IMR-90 (cell line): ENCODE results near the gene STX7. TPM values are rescaled to one million over a fixed set of nuclear protein-coding genes. Genes with fewer than 3 reads are reported as not detected.

Experiments
- ATAC-seq: fragments of 200-7000 bp; cut with Tn5 transposase; 2 replicates; pipeline ENCODE4 v1.9.1; 2020; ENCODE audit warnings: low read depth, mild to moderate bottlenecking, moderate library complexity
- BruUV-seq: library from RNA; stranded (reverse); fragments of 400-500 nt; replicated peaks from 2 replicates; lab custom pipeline; 2021; lab: Mats Ljungman, UMichigan
- CTCF ChIA-PET: fragments of 300-600 bp; formaldehyde crosslinking; extraction: SDS; loops from one replicate; lab custom pipeline; 2021; ENCODE audit warnings: antibody characterized with exemption; lab: Yijun Ruan, JAX
- POLR2A ChIA-PET: fragments of 300-600 bp; sonication (Branson Sonifier 250); formaldehyde crosslinking; loops from one replicate; lab custom pipeline; 2022; ENCODE audit warnings: antibody characterized with exemption; ENCODE audit not compliant: unreplicated experiment; lab: Charles Lee
- DNase-seq: peaks from one replicate; pipeline ENCODE4 v3.0.0; 2013
- H2AFZ ChIP-seq: replicated peaks from 2 replicates; pipeline ENCODE3; 2013; ENCODE audit warnings: low read length, mild to moderate bottlenecking; ENCODE audit not compliant: poor library complexity
- H2AK5ac ChIP-seq: 2 replicates; pipeline ENCODE4 v1.6.1; 2013; ENCODE audit warnings: low read depth, low read length, inconsistent platforms
- H2AK9ac ChIP-seq: replicated peaks from 2 replicates; pipeline ENCODE3; 2013; ENCODE audit warnings: mild to moderate bottlenecking, low read depth, low read length, moderate library complexity; ENCODE audit not compliant: poor library complexity
- H2BK120ac ChIP-seq: 2 replicates; pipeline ENCODE4 v1.6.1; 2013; ENCODE audit warnings: low read depth, low read length, inconsistent platforms
- H2BK15ac ChIP-seq: 3 replicates; pipeline ENCODE4 v1.6.1; 2013; ENCODE audit warnings: low read depth, low read length, inconsistent platforms
- H2BK20ac ChIP-seq: 2 replicates; pipeline ENCODE4 v1.6.1; 2013; ENCODE audit warnings: low read depth, mild to moderate bottlenecking, inconsistent platforms, low read length, moderate library complexity
- H2BK5ac ChIP-seq: 2 replicates; pipeline ENCODE4 v1.6.1; 2013; ENCODE audit warnings: mild to moderate bottlenecking, low read depth, low read length, inconsistent platforms; ENCODE audit not compliant: poor library complexity, severe bottlenecking
- H3K14ac ChIP-seq: replicated peaks from 2 replicates; pipeline ENCODE4 v1.6.1; 2013; ENCODE audit warnings: low read depth, low read length, inconsistent platforms
- H3K18ac ChIP-seq: 2 replicates; pipeline ENCODE4 v1.6.1; 2013; ENCODE audit warnings: low read depth, low read length, control low read depth
- H3K23ac ChIP-seq: 2 replicates; pipeline ENCODE4 v1.6.1; 2013; ENCODE audit warnings: low read depth, low read length, inconsistent platforms
- H3K27ac ChIP-seq: 2 replicates; pipeline ENCODE4 v1.5.1; 2013; ENCODE audit warnings: mild to moderate bottlenecking, control low read depth, low read length; ENCODE audit not compliant: insufficient read depth
- H3K27me3 ChIP-seq: 2 replicates; pipeline ENCODE4 v1.6.1; 2013; ENCODE audit warnings: low read length; ENCODE audit not compliant: control insufficient read depth, insufficient read depth
- H3K36me3 ChIP-seq: 2 replicates; pipeline ENCODE4 v1.6.1; 2013; ENCODE audit warnings: low read length, mixed read lengths; ENCODE audit not compliant: control insufficient read depth, insufficient read depth
- H3K4ac ChIP-seq: 2 replicates; pipeline ENCODE4 v1.6.1; 2013; ENCODE audit warnings: low read depth, low read length, inconsistent platforms
- H3K4me1 ChIP-seq: 2 replicates; pipeline ENCODE4 v1.6.1; 2013; ENCODE audit warnings: low read length, mixed read lengths; ENCODE audit not compliant: control insufficient read depth, insufficient read depth
- H3K4me2 ChIP-seq: 2 replicates; pipeline ENCODE4 v1.6.1; 2013; ENCODE audit warnings: low read depth, mild to moderate bottlenecking, control low read depth, low read length, moderate library complexity
- H3K4me3 ChIP-seq: 2 replicates; pipeline ENCODE4 v1.5.1; 2013; ENCODE audit warnings: low read depth, mild to moderate bottlenecking, control low read depth, low read length, moderate library complexity; ENCODE audit not compliant: insufficient read depth
- H3K56ac ChIP-seq: 2 replicates; pipeline ENCODE4 v1.6.1; 2013; ENCODE audit warnings: low read length, inconsistent platforms; ENCODE audit not compliant: insufficient read depth; ENCODE audit errors: extremely low read depth
- H3K79me1 ChIP-seq, 2 experiments: 2 replicates each; pipeline ENCODE4 v1.6.1; 2013; ENCODE audit warnings: low read length in 2 of 2, inconsistent platforms in 1 of 2, low read depth in 1 of 2
- H3K9ac ChIP-seq: 2 replicates; pipeline ENCODE4 v1.6.1; 2013; ENCODE audit warnings: low read depth, low read length, control low read depth
- H3K9me1 ChIP-seq: 2 replicates; pipeline ENCODE4 v1.6.1; 2013; ENCODE audit warnings: low read length, inconsistent platforms; ENCODE audit not compliant: insufficient read depth
- H3K9me3 ChIP-seq: 2 replicates; pipeline ENCODE4 v1.6.1; 2013; ENCODE audit warnings: low read length; ENCODE audit not compliant: control insufficient read depth, insufficient read depth
- H4K20me1 ChIP-seq: 2 replicates; pipeline ENCODE4 v1.6.1; 2013; ENCODE audit warnings: low read length, inconsistent platforms; ENCODE audit not compliant: insufficient read depth
- H4K5ac ChIP-seq: 2 replicates; pipeline ENCODE4 v1.6.1; 2013; ENCODE audit warnings: mild to moderate bottlenecking, low read depth, low read length, control low read depth
- H4K8ac ChIP-seq, 2 experiments: 2 replicates each; pipeline ENCODE4 v1.6.1; 2013; ENCODE audit warnings: low read depth in 2 of 2, low read length in 2 of 2, control low read depth in 1 of 2, inconsistent platforms in 1 of 2
- H4K91ac ChIP-seq: 2 replicates; pipeline ENCODE4 v1.6.1; 2013; ENCODE audit warnings: low read depth, low read length, inconsistent platforms; ENCODE audit not compliant: insufficient read depth
- CTCF ChIP-seq: conservative IDR thresholded peaks from 2 replicates; pipeline ENCODE4 v1.5.1; 2012; ENCODE audit warnings: mild to moderate bottlenecking, low read depth, low read length, improper control_type of control experiment
- MAFK ChIP-seq: IDR thresholded peaks from 2 replicates; pipeline ENCODE4 v1.6.1; 2012; ENCODE audit warnings: low read depth, low read length, improper control_type of control experiment
- WGBS, 2 experiments: methylation state at CpG; one replicate each; pipeline versions ENCODE4 v1.1.5 to v1.1.7; 2013; ENCODE audit warnings: missing lambda C conversion rate in 2 of 2; ENCODE audit not compliant: insufficient read length in 1 of 2; ENCODE audit errors: extremely low coverage in 2 of 2; 5-methylcytosine and 5-hydroxymethylcytosine counted together
- dilution Hi-C: fragments of 300-500 bp; cut with HindIII; formaldehyde crosslinking; loops from one replicate; pipeline ENCODE4 v1.14.3; 2018; ENCODE audit warnings: low sequenced_read_pairs; ENCODE audit not compliant: unreplicated experiment
- in situ Hi-C: fragments of 300-500 bp; cut with MboI; formaldehyde crosslinking; loops from 3 replicates; pipeline ENCODE4 v1.14.3; 2019; ENCODE audit warnings: low sequenced_read_pairs, inconsistent platforms, mixed read lengths
- intact Hi-C: fragments of 100-400 bp; cut with micrococcal nuclease; formaldehyde crosslinking; loops from 2 replicates; pipeline ENCODE4 v1.10.0; 2022
- polyA plus RNA-seq, 3 experiments: library from polyadenylated mRNA; depleted of rRNA; stranded (reverse); fragments of >200 nt; gene quantifications; 2 replicates each; pipeline ENCODE4 v1.2.3, GENCODE V29; 2012; ENCODE audit warnings: low replicate concordance in 1 of 3
- total RNA-seq: library from RNA; depleted of rRNA; stranded (reverse); fragments of >200 nt; gene quantifications from 2 replicates; pipeline ENCODE4 v1.2.3, GENCODE V29; 2012

The STX7 gene
- total and polyA plus RNA-seq, 2 of the 4 experiments (the other 2 are of a cell fraction) = 16.5 to 35.1 TPM

GRCh38 chr6:132446141-132446854 lies 66.6 kb downstream of the STX7 start:
- ATAC-seq = no peak
- no peak overlapping the region for H3K4me3 ChIP-seq

More at GRCh38 chr6:132446141-132446854, 66.6 kb downstream of the STX7 start:
- ChIA-PET CTCF (no interaction called here), POLR2A (no interaction called here)
- H4K5ac ChIP-seq = peak overlapping the region; percentile 50; the same call in 1 of the 2 replicates
- H3K56ac ChIP-seq = no peak overlapping the region
- no peak overlapping the region for H3K9ac ChIP-seq
- H2AFZ ChIP-seq = no peak overlapping the region
- H2AK5ac ChIP-seq = peak overlapping the region; percentile 12; the same call in 1 of the 2 replicates
- peak overlapping the region; percentile 37; the same call in 1 of the 2 replicates for H3K4ac ChIP-seq
- H4K8ac ChIP-seq = peak overlapping the region in 1 of 2 experiments; percentile 10; a peak in 1 of 4 replicates
- H3K4me2 ChIP-seq = peak overlapping the region; percentile 55; the same call in 1 of the 2 replicates
- no peak for DNase-seq
- H3K27me3 ChIP-seq = no peaks in the 10 kb centered on the region
- H3K36me3 ChIP-seq = no peaks in the 10 kb centered on the region
- H3K4me1 ChIP-seq = 0 out of 2 replicates have a peak, but pooled peaks cover 2% of the 10 kb centered on the region
- H2BK15ac ChIP-seq = peak overlapping the region; percentile 36; the same call in 1 of the 3 replicates
- no peaks in the 10 kb centered on the region; the same call in none of the 2 replicates for H3K9me3 ChIP-seq
- dilution Hi-C loops (no loop called here), in situ Hi-C loops (no loop called here), intact Hi-C loops (no loop called here)
- no CpG with 5 or more reads among the region's 4 CpGs for WGBS, 2 experiments
- H3K79me1 ChIP-seq = no peaks in the 10 kb centered on the region
- H3K18ac ChIP-seq = peak overlapping the region; percentile 36; the same call in 1 of the 2 replicates
- BruUV-seq = no TSS peak
- TF ChIP-seq MAFK = no peak
- TF ChIP-seq CTCF = no peak
- H3K27ac ChIP-seq = no peak overlapping the region
- H3K9me1 ChIP-seq = 0 out of 2 replicates have a peak, but pooled peaks cover 3% of the 10 kb centered on the region
- 0 out of 2 replicates have a peak overlapping the region, but pooled peaks have one; percentile 11 for H4K91ac ChIP-seq
- H3K23ac ChIP-seq = peak overlapping the region; percentile 75
- no peak overlapping the region for H2AK9ac ChIP-seq
- H3K14ac ChIP-seq = peak overlapping the region; percentile 81
- no peaks in the 10 kb centered on the region for H4K20me1 ChIP-seq
- peak overlapping the region; percentile 79 for H2BK120ac ChIP-seq
- H2BK5ac ChIP-seq = peak overlapping the region; percentile 68
- H2BK20ac ChIP-seq = peak overlapping the region; percentile 67; the same call in 1 of the 2 replicates
